NCI-H82 treated with DMSO at 0.1 percent for 48 hours (cell line): ENCODE results near the gene RLN3.
"Not testable (repeated sequence)": the region's sequence is repeated elsewhere in the genome, so short reads cannot be mapped to it uniquely, and the experiment has no call there.

ENCODE experiments used
- DNase-seq: peaks from one replicate; lab custom pipeline; 2025; ENCODE audit not compliant: unreplicated experiment; lab: John Stamatoyannopoulos, UW

RLN3 gene

DNA sequence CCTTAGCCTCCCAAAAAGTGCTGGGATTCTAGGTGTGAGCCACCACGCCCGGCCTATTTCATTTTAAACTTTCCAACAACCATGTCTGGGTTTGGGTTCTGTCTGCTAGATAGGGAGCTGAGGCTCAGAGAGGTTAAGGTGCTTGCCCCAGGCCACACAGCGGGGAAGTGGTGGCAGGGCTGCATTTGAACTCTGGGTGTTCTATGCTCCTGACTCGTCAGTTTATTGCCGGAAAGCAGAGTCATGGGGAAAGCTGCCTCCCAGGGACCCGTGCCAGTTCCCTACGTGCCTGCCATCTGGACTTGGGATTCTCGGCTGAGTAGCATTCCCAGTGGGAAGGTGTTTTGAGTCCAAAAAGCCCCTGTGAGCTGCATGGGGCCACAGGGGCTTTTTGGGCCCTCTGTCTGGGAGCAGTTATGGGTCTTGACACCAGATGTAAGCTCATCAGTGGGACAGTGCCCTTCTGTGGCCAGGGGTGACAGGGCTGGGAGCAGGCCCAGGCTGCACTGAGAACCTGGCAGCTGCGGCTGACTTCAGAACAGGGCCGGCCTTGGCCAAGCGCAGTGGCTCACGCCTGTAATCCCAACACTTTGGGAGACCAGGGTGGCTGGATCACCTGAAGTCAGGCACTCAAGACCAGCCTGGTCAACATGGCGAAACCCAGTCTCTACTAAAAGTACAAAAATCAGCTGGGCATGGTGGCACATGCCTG is 32.8 kb upstream of the RLN3 start:
- DNase-seq: no peak

DNA sequence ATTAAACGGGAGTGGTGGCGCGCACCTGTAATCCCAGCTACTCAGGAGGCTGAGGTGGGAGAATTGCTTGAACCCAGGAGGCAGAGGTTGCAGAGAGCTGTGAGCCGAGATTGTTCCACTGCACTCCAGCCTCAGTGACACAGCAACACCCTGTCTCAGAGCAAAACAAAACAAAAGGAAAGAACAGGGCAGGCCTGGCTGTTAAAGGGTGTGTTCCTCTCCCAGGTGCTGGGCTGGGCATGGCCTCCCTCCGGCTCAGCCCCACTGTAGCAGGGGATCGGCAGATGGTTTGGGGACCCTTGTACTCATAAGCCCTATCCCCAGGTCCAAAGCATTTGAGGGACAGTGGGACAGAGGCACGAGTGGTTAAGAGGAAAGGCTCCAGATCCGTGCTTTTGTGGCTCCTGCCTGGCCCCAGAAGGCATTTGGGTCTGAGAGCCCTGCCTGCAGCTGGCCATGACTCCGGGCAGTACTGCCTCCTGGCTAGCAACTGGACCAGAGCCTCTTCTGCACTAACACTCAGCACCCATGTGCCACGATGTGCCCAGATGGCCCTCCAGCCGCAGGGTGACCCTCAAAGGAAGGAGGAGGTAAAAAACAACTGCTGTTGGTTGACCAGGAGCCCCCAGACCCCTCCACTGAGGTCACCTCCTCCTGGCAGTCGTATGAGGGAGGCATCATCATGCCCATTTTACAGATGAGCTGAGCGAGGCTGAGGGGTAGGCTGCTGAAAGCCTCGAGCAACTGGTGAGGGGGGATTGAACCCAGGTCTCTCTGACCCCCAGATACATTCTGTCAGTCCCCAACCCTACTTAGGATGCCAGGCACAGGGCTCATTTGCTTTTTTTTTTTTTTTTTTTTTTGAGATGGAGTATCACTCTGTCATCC is 31.8 kb upstream of the RLN3 start:
- DNase-seq: no peak

DNA sequence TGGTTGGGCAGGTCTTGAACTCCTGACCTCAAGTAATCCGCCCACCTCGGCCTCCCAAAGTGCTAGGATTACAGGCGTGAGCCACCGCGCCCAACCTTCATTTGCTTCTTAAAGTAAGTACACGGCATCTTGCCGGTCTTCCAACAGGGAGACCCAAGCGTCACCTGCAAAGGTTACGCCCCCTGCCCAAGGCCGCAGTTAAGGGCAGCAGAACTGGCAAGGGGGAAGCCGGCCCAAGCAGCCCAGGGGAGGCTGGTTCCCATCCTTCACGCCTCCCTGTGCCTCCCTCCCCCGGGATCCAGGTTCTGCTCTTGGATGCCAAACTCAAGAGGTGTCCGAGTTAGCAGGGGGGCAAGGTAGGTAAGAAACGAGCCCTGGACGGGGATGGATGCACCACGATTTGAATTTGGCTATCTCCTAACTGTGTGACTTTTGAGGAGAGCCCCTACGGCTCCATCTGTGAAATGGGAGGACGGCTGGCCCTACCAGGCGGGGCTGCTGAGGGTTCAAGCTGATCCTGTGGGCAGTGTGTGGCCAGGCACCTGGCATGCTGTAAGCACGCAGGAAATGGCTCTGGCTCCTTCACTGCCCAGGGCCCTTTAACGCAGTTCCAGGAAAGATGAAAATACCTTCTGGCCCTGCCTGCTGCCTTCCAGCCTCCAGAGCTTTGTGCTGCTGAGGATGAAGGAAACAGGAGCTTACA is 30.9 kb upstream of the RLN3 start:
- DNase-seq: no peak

DNA sequence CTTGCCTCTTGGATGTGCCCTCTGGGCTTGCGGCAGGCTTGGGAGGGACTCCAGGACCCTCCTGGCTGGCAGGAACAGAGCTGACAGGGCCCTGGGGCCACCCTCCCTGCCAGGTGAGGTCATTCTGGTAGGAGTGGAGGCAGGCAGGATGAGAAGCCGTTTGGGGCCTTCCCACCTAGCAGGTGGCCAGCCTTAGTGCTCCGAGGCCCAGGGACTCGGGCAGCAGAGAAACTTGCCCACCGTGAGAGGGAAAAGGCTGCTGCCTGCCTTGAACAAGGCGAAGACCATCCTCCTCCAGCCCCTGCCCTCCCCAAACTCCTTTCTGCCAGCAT is 30.4 kb upstream of the RLN3 start:
- no peak for DNase-seq

DNA sequence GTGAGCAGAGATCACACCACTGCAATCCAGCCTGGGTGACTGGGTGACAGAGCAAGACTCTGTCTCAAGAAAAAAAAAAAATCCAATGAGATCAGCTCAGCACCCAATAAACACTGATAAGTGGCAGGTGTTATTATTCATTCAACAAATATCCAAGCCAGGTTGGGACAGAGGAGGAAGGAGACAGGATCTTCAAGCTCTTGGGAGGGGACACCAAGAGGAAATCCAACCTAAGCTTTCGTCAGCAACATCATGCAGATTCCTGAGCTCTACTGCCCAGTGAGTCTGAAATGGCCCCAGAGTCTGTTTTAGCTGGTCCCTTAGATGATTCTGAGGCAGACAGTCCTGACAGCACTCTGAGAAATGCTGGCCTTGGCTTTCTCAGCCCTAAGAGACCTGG is 29.5 kb upstream of the RLN3 start:
- no peak for DNase-seq

DNA sequence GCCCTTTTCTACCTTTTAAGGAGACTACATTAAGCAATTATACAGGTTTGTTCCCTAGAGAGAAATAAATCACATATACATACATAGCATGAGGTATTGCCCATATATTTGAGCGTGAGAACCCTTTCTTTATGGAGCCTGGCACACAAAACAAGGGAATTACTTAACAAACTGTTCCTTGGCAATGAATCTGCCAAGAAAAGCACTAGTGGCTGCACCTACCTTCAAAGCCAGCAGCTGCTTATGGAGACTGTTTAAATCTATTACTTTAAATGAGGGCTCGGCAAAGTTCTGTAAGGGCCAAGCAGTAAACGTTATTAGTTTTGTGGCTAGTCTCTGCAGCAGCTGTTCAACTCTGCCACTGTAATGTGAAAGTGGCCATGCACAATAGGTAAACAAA is 28.9 kb upstream of the RLN3 start:
- DNase-seq: no peak

DNA sequence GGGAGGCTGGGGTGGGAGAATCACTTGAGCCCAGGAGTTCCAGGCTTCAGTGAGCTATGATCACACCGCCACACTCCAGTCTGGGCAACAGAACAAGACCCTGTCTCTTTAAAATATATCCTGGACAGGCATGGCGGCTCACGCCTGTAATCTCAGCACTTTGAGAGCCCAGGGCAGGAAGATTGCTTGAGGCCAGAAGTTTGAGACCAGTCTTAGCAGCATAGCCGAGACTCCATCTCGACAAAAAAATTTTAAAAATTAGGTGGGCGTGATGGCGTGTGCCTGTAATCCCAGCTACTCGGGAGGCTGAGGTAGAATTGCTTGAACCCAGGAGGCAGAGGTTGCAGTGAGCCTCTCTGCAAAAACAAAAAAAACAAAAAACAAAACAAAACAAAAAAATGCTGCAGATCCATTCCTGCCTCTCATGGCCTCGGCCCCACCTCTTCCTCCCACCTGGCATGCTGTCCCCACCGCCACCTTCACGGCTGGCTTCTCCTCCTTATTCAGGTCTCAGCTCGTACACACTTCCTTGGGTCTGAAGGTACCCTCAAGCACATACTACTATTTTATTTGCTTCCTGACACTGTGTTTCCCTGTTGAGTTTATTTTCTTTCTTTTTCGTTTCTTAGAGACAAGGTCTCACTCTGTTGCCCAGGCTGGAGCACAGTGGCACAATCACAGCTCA is 27.1 kb upstream of the RLN3 start:
- no peak for DNase-seq

DNA sequence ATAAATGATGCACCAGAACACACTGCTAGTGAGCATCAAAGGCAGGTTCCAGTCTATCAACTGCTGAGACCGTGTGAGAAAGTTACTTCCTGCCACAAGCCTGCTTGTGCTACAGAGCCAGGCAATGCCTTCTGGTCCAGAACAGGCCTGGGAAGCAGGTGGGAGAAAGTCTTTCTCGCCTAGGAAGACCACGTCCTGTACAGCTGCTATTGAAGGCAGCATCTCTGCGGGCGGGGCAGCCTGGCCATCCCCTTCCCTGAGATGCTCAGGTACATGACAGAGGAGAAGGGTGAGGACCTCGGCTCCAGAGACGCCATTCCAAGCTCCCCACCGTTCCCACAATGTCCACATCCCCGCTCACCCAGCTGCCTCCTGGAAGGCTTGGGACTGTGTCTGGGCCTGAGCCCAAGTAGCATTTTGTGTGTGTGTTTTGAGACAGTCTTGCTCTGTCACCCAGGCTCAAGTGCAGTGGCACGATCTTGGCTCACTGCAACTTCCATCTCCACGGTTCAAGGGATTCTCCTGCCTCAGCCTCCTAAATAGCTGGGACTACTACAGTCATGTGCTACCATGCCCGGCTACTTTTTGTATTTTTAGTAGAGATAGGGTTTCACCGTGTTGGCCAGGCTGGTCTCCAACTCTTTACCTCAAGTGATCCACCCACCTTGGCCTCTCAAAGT is 25.2 kb upstream of the RLN3 start:
- no peak for DNase-seq

DNA sequence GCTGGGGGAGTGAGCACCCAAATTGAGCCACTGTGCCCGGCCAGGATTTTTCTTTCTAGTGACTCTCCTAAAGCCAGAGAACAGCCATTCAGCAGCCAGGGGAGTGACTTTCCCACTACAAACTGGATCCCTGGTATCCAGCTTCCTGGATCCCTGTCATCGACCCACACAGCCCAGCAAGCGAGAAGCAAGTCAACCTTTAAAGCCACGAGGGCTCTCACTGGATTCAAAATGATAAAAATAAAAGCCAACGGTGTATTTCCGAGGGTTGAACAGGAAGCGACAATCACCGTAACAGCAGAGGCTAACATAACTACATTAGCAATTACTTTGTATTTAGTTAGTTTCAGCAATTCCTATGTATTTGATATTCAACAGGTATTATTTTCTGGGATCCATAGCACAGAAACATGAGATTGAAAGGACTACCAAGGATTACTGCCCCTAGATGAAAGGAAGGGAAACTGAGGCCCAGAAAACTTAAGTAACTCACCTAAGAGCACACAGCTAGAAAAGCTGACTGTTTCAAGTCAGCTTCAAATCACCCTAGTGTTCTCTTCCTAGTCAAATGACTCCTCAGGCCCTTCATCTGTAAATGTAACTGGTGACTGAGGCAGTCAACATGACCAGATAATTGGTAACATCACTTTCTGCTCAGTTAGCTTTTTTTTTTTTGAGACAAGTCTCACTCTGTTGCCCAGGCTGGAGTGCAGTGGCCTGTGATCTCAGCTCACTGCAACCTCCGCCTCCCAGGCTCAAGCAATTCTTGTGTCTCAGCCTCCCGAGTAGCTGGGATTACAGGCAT is 24.5 kb upstream of the RLN3 start:
- DNase-seq: no peak

DNA sequence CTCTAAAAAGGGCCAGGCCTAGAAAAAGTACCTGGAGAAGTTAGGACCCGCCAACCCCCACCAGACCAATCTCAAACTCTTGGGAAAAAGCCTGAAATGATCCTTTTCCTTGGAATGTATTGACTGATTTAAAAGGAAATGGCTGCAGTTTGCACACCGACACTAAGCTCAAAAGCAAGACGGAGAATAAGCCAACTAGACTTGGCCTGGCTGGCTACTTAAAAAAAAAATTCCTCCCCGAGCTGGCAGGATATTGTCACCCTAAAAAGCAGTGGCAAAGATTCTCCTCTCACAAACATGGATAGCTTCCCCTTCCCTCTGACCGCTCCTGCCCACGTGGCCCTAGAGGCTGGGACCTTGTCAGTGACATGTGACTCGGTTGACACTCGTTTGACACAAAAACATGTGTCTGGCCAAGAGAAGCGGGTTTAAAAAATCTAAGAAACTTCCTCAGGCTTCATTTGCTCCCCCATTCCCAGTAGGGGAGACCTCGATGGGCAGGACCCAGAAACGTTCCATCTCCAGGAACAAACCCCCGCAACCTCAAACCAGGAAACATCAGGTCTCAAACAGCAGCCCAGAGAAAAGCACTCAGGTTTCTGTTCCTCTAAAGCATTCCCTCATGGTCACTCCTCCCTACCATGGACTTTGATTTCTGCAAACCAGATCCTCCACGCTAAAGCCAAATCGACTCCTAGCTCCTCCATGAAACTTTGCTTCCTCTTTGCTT is 23.2 kb upstream of the RLN3 start:
- no peak for DNase-seq

DNA sequence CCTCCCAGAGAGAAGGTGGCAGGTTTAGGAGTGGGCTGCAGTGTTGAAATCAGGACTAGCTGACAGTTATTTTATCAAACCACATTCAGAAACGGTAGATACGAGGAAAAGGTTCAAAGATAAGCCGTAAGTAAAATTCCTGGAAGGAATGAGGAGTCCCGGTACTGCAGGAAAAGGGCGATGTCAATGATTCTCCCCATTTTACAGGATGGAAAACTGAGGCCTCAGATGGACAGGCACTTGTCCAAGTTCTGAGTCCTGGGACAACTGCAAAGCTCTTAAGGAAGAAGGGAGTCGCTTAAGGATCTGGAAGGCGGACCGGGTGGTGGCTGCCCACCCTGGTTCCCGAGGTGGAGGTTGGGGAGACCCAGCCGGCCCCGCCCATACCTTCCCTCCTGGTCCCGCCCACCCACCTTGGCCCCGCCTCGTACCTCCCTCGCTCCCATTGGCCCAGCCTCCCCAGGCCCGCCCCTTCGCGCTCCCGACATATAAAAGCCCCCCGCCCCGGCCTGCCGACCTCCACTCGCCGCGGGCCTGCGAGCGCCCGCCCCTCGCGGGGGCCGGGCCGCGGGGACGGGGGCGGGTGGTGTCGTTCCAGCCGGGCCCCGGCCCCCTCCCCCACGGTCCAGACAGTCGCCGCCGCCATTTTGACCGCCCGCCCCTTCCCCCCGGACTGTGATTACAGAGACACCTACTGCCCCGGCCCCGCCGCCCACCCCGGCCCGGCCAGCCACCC is 22.4 kb upstream of the RLN3 start:
- peak; percentile 68 for DNase-seq

DNA sequence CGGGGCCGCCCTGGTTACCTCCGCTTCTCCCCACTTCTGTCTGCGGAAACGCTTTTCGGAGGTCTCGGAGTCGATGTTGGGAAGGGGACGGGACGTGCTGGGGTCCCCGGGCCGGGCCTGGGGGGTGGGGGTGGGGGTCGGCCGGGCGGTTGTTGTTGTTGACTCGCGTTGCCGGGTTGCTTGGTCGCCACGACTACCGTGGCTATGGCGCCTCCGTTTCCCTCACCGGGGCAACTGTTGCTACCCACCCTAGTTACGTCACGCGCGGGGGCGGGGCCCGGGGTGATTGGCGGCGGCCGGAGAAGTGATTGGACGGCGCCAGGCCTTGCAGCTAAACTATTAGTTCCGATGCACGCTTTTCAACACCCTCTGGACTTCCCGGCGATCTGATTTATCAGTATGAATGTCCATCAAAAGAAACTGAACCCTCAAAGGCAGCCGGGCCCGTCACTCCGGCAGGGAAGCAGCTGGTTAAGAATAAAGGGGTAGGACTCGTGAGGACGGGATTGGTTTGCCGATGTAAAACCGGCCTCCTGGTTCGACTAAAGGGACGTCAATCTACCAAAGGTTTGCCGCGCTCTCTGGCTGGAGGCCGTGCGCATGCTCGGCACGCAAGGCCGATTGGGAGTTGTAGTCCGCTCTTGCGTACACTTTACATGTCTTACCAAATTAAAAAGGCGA is 21.7 kb upstream of the RLN3 start, which contains the start of gene RFX1:
Gene RFX1 (minus strand): TSS at position 236 of the 681 bp plus-strand sequence. CDS start 12,477 bp downstream, outside the sequence.
- DNase-seq: peak; percentile 100

DNA sequence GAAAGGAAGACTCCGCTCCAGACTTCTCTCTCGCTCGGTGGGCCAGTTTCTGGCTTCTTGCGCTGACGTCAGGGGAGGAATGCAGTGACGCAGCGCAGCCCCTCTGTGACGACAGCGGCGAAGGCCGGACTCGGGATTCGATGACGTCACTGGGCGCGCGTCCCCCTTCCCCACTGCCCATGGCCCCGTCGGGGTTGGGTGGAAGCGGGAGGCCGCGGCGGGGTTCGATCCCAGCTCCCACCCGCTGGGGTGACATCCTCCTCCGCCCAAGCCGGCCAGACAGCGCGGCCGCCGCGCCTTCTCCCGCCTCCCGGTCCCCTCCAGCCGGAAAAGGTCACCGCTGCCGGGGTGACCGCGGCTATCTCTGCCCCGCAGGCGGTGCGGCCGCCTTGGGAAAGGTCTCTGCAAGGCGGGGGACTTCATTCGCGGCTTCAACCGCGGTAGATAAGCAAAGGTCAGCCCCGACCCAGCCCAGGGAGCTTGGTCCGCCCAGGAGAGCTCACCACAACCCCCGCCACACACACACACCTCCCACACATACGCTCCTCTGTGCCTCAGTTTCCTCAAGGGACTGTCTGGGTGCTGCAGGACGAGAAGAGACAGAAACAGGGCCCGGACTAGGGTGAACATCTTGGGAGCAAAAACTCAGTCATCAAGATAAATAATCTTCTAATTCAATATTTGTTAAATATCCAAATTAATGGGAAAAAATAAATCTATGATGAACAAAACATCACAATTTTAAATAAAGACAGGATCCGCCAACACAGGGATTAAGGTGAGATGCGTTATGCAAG is 21.0 kb upstream of the RLN3 start:
- no peak for DNase-seq

DNA sequence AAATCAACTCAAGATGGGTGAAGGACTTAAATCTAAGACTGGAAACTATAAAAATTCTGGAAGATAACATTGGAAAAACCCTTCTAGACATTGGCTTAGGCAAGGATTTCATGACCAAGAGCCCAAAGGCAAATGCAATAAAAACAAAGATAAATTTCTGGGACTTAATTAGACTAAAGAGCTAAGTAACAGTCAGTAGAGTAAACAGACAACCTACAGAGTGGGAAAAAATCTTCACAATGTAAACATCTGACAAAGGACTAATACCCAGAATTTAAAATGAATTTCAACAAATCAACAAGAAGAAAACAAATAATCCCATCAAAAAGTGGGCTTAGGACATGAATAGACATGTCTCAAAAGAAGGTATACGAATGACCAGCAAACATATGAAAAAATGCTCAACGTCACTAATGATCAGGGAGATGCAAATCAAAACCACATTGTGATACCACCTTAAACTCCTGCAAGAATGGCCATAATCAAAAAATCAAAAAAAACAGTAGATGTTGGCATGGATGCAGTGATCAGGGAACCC is 15.5 kb upstream of the RLN3 start:
- DNase-seq: no peak

DNA sequence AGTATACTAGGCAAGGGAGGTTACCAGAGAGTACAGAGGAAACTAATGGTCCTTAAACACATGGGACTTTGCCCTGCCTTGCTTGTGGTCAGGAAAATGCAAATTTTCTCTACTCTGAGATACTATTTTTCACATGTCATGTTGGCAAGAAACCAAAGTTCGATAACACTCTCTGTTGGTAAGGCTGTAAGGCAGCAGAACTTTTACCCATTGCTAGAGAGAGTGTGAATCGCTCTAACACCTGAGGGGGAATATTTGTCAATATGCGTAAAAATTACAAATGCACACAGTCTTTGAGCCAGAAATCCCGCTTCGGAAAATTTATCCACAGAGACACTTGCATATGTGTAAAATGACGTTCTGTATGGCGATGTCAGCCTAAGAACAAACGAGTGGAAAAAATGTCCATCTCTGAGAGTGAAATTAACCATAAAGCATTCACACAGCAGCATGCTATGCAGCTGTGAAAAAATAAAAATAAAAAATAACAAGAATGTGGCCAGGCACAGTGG is 12.4 kb upstream of the RLN3 start:
- no peak for DNase-seq

DNA sequence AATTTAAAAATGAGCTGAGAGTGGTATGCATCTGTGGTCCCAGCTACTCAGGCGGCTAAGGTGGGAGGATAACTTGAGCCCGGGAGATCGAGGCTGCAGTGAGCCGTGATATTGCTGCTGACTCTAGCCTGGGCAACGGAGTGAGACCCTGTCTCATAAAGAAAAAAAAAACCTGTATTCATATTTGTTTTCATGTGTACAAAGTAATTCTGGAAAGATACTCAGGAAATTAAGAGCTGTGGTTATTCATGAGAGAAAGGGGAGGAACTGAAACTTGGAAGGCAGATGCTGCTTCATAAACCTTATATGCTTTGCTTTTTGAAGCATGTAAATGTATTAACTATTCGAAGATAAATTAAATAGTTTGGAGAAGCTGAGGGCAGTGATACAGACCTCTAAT is 8.8 kb upstream of the RLN3 start:
- DNase-seq: no peak

DNA sequence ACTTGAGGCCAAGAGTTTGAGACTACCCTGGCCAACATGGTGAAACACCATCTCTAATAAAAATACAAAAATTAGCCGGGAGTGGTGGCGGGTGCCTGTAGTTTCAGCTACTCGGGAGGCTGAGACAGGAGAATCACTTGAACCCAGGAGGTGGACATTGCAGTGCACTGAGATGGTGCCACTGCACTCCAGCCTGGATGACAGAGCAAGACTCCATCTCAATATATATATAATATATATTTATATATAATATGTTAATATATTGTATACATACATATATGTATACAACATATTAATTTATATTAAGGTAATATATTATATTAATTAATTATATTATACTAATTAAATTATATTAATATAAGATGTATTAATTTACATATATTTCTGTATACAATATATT is 8.2 kb upstream of the RLN3 start:
- not testable (repeated sequence) for DNase-seq
